K562 (cell line): ENCODE data around the gene TDRD9.

Experiments used
- ATF7 ChIP-seq: fragments of 450-650 bp; IDR thresholded peaks from 2 replicates; pipeline ENCODE4 v1.7.1; 2014; ENCODE audit warnings: mild to moderate bottlenecking, moderate library complexity
- CREB1 ChIP-seq, 2 experiments: sonication (generic) in 1 of 2; formaldehyde crosslinking in 1 of 2; IDR thresholded peaks; 2 replicates each; pipeline versions ENCODE4 v1.6.1 to v1.8.0; 2012 to 2022; ENCODE audit warnings: inconsistent platforms in 1 of 2, mild to moderate bottlenecking in 1 of 2, missing genetic modification reagents in 1 of 2, moderate library complexity in 1 of 2
- CTCF ChIP-seq, 3 experiments: IDR thresholded peaks in 2 of 3; conservative IDR thresholded peaks in 1 of 3; 2 replicates each; pipeline ENCODE4 v1.5.1; 2011 to 2012; ENCODE audit warnings: low read length in 3 of 3, mild to moderate bottlenecking in 3 of 3, control low read depth in 2 of 3, improper control_type of control experiment in 1 of 3, inconsistent platforms in 1 of 3, low read depth in 1 of 3, mixed read lengths in 1 of 3, moderate library complexity in 1 of 3; ENCODE audit not compliant: insufficient read depth in 2 of 3
- EZH2 ChIP-seq: IDR thresholded peaks from 2 replicates; pipeline ENCODE4 v1.6.1; 2012; ENCODE audit warnings: low read depth, mild to moderate bottlenecking, inconsistent platforms, low read length, borderline replicate concordance
- FOXA1 ChIP-seq: fragments of 450-650 bp; IDR thresholded peaks from 2 replicates; pipeline ENCODE4 v1.6.1; 2016; ENCODE audit warnings: mild to moderate bottlenecking, borderline replicate concordance
- FOXM1 ChIP-seq, 2 experiments: fragments of 450-650 bp in 1 of 2; sonication (generic) in 1 of 2; formaldehyde crosslinking in 1 of 2; IDR thresholded peaks; 2 replicates each; pipeline versions ENCODE4 v1.6.1 to v1.9.0; 2017 to 2022; ENCODE audit warnings: low read depth in 2 of 2, mild to moderate bottlenecking in 2 of 2, missing genetic modification reagents in 1 of 2, moderate library complexity in 1 of 2
- GTF2A2 ChIP-seq: IDR thresholded peaks from 2 replicates; pipeline ENCODE4 v1.6.1; 2016; ENCODE audit warnings: mild to moderate bottlenecking, missing genetic modification characterization, missing compliant biosample characterization
- KLF16 ChIP-seq: IDR thresholded peaks from 2 replicates; pipeline ENCODE4 v1.6.1; 2016; ENCODE audit warnings: antibody characterized with exemption
- ZNF589 ChIP-seq: fragments of 200-800 bp; sonication (Bioruptor generic); IDR thresholded peaks from 2 replicates; pipeline ENCODE4 v1.6.1; 2016; ENCODE audit warnings: low read depth, missing genetic modification characterization, missing compliant biosample characterization
- ZNF77 ChIP-seq: fragments of 250-450 bp; sonication (Bioruptor Pico); IDR thresholded peaks from 2 replicates; pipeline ENCODE4 v1.5.0; 2020

- TF ChIP-seq FOXA1 (no peak), CREB1 (IDR thresholded peaks at IDR 0.05) (no peak), CREB1 (CRISPR knock-in tag; IDR thresholded peaks at IDR 0.05) (no peak), ATF7 (no peak), CTCF (IDR thresholded peaks at IDR 0.05 in 2 of 3, conservative IDR thresholded peaks at IDR 0.05 in 1 of 3; ENCODE audit: insufficient read depth in 2 of 3, low read depth in 1 of 3, low read length in 3 of 3) (no peak), GTF2A2 (tag) (no peak), FOXM1 (IDR thresholded peaks at IDR 0.05; ENCODE audit: low read depth) (no peak), FOXM1 (CRISPR knock-in tag; IDR thresholded peaks at IDR 0.05; ENCODE audit: low read depth) (no peak), ZNF589 (CRISPR knock-in tag) (no peak), EZH2 (no peak), KLF16 (no peak), ZNF77 (CRISPR knock-in tag) (no peak)
Measured at GRCh38 chr14:104034976-104035699, 106.9 kb downstream of the TDRD9 start.
